ENCODE results near the gene ZDHHC24. TPM values are rescaled to one million over a fixed set of nuclear protein-coding genes. Genes with fewer than 3 reads are reported as not detected.

The ZDHHC24 gene
- total RNA-seq, 2 donors from 2014 or later = 9.9 to 11.7 TPM

GRCh38 chr11:66568124-66568916 lies 22.5 kb upstream of the ZDHHC24 start, which contains the start of gene CTSF:
TSS of gene CTSF (minus strand) at chr11:66568606. CDS start at chr11:66568486, 120 bp downstream.
- intact Hi-C loops (cut with DNase I, micrococcal nuclease) = loop anchor here in 1 of 2 donors (10.0 kb wide), 1 partner anchor 116 kb away; no protein-coding TSS in a partner anchor
- peak; percentile 84 to 85 for DNase-seq
- ATAC-seq = peak; percentile 99

GRCh38 chr11:66567787-66568123 lies 21.9 kb upstream of the ZDHHC24 start:
- intact Hi-C loops (cut with DNase I, micrococcal nuclease) = loop anchor here in 1 of 2 donors (10.0 kb wide), 1 partner anchor 117 kb away; no protein-coding TSS in a partner anchor
- no peak for ATAC-seq
- no peak for DNase-seq

GRCh38 chr11:66566221-66566620 lies 20.4 kb upstream of the ZDHHC24 start:
- ATAC-seq = no peak
- DNase-seq = no peak
- intact Hi-C loops (cut with DNase I, micrococcal nuclease) = loop anchor here in 1 of 2 donors (10.0 kb wide), 1 partner anchor 119 kb away; no protein-coding TSS in a partner anchor

- intact Hi-C loops (cut with DNase I, micrococcal nuclease) = loop anchor here in 1 of 2 donors (10.0 kb wide), 1 partner anchor 120 kb away; no protein-coding TSS in a partner anchor
- no peak for ATAC-seq
- DNase-seq = no peak
These were observed 19.1 kb upstream of the ZDHHC24 start for GRCh38 chr11:66564984-66565383.

GRCh38 chr11:66564538-66564937 lies 18.7 kb upstream of the ZDHHC24 start:
- ATAC-seq = no peak
- no peak for DNase-seq
- intact Hi-C loops (cut with DNase I, micrococcal nuclease) = loop anchor here in 1 of 2 donors (10.0 kb wide), 1 partner anchor 120 kb away; no protein-coding TSS in a partner anchor

- intact Hi-C loops (cut with DNase I, micrococcal nuclease) = loop anchor here in 1 of 2 donors (10.0 kb wide), 1 partner anchor 121 kb away; no protein-coding TSS in a partner anchor
- no peak for DNase-seq
- no peak for ATAC-seq
These were observed 18.0 kb upstream of the ZDHHC24 start for GRCh38 chr11:66563832-66564231.

- DNase-seq (no peak), ATAC-seq (no peak)
- intact Hi-C loops (cut with DNase I, micrococcal nuclease) = loop anchor here in 1 of 2 donors (10.0 kb wide), 1 partner anchor 122 kb away; no protein-coding TSS in a partner anchor
These were observed 17.2 kb upstream of the ZDHHC24 start for GRCh38 chr11:66562907-66563583.

- intact Hi-C loops (cut with DNase I, micrococcal nuclease) = loop anchor here in 1 of 2 donors (10.0 kb wide), 1 partner anchor 123 kb away; no protein-coding TSS in a partner anchor
- DNase-seq (no peak), ATAC-seq (no peak)
These were observed 16.4 kb upstream of the ZDHHC24 start for GRCh38 chr11:66562275-66562674.

GRCh38 chr11:66561975-66562248 lies 16.1 kb upstream of the ZDHHC24 start:
- intact Hi-C loops (cut with DNase I, micrococcal nuclease) = loop anchor here in 1 of 2 donors (10.0 kb wide), 1 partner anchor 123 kb away; no protein-coding TSS in a partner anchor
- DNase-seq (no peak), ATAC-seq (no peak)

- intact Hi-C loops (cut with DNase I, micrococcal nuclease) = loop anchor here in 1 of 2 donors (10.0 kb wide), 1 partner anchor 123 kb away; no protein-coding TSS in a partner anchor
- ATAC-seq (no peak), DNase-seq (no peak)
These were observed 15.5 kb upstream of the ZDHHC24 start for GRCh38 chr11:66561178-66561974.

- intact Hi-C loops (cut with DNase I, micrococcal nuclease) = loop anchor here in 1 of 2 donors (10.0 kb wide), 1 partner anchor 125 kb away; no protein-coding TSS in a partner anchor
- DNase-seq (no peak), ATAC-seq (peak; percentile 33)
These were observed 14.2 kb upstream of the ZDHHC24 start for GRCh38 chr11:66559866-66560676.

GRCh38 chr11:66559142-66559865 lies 13.5 kb upstream of the ZDHHC24 start:
- DNase-seq (no peak), ATAC-seq (peak; percentile 26)
- intact Hi-C loops (cut with DNase I, micrococcal nuclease) = no loop called here

GRCh38 chr11:66557733-66558326 lies 12.0 kb upstream of the ZDHHC24 start:
- ATAC-seq (no peak), DNase-seq (no peak)
- intact Hi-C loops (cut with DNase I, micrococcal nuclease) = no loop called here

GRCh38 chr11:66556086-66556485 lies 10.2 kb upstream of the ZDHHC24 start:
- intact Hi-C loops (cut with DNase I, micrococcal nuclease) = no loop called here
- ATAC-seq (no peak), DNase-seq (no peak)

GRCh38 chr11:66555416-66555815 lies 9.6 kb upstream of the ZDHHC24 start:
- intact Hi-C loops (cut with DNase I, micrococcal nuclease) = no loop called here
- ATAC-seq = no peak
- no peak for DNase-seq

GRCh38 chr11:66554602-66555001 lies 8.8 kb upstream of the ZDHHC24 start:
- intact Hi-C loops (cut with DNase I, micrococcal nuclease) = no loop called here
- ATAC-seq (no peak), DNase-seq (no peak)

- no peak for DNase-seq
- intact Hi-C loops (cut with DNase I, micrococcal nuclease) = no loop called here
- no peak for ATAC-seq
These were observed 5.0 kb upstream of the ZDHHC24 start for GRCh38 chr11:66550887-66551286.
